ENCODE results near the gene RTKN2. TPM values are rescaled to one million over a fixed set of nuclear protein-coding genes. Genes with fewer than 3 reads are reported as not detected.

The RTKN2 gene
- total RNA-seq, 1 donor from 2014 or later, result 109 TPM

DNA sequence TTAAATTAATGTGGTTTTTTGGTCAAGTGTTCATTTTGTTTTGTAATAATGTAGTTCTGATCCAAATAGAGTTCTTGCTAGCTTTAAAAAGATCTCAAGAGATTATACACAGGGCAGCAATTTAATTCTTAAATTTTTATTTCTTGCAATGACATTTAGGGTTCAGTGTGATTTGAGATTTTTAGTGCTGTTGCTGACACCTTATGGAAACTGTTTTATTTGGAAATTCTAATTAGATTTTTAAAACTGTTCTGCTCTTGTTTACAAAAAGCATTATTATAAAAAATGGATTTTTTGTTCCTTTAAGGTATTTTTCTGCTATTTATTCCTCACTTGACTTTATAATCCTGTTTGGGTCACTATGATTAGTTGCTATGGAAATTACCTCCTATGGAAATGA is 72.1 kb downstream of the RTKN2 start:
- DNase-seq (no peak), ATAC-seq (no peak)
- Histone ChIP-seq H3K27ac (no peak overlapping the region), H3K4me1 (no peaks in the 10 kb centered on the region), H3K4me3 (no peak overlapping the region), H3K36me3 (no peaks in the 10 kb centered on the region), H3K9me3 (no peaks in the 10 kb centered on the region), H3K27me3 (ENCODE audit: low read depth) (no peaks in the 10 kb centered on the region)
- TF ChIP-seq CTCF (IDR thresholded peaks at IDR 0.05), result no peak
- intact Hi-C loops (cut with DNase I), result no loop called here

DNA sequence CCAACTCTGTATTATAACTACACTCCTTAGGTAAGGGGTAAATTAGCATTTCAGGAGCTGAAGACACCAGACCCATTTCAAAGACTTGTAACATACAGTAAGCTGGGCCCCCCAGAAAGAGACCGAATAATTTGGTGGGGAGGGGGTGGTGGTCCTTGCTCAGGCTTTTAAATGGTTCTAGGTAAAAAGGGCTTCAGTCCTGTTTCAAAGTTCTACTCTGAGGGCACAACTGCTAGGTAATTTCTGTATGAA is 73.0 kb downstream of the RTKN2 start:
- no peaks in the 10 kb centered on the region for H3K4me1 ChIP-seq
- no peak for ATAC-seq

DNA sequence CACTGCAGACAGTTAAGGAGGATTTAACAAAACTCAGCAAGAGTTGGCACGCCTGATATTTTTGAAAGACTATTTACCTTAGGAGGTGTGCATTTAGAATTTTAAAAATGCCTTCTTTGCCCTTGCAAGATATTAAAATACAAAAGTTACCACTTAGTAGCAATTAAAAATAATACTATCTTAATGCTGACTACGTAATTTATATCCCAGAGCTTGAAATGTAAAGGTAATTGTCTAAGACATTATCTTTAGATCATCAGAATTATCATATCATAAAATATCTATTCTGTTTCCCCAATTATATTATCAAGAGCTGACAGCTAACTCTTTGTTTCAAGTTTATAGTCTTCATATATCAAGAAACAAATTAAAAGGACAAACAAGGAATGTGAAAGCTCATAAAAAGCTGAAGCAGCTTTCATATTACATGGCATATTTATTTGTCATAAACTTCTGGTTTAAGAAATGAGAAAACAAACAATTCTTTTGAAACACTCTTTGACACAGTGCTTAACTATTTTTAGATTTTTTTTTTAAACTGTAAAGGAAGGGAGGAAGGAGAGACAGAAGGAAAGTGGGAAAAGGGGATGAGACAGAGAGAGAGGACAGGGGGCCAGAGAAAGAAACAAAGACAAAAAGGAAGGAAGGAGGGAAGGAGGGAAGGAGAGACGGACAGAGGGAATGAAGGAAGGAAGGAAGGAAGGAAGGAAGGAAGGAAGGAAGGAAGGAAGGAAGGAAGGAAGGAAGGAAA is 73.5 kb downstream of the RTKN2 start:
- no peak for DNase-seq
- Histone ChIP-seq H3K9me3 (no peaks in the 10 kb centered on the region), H3K36me3 (no peaks in the 10 kb centered on the region), H3K27me3 (ENCODE audit: low read depth) (no peaks in the 10 kb centered on the region), H3K4me3 (no peak overlapping the region), H3K27ac (no peak overlapping the region), H3K4me1 (no peaks in the 10 kb centered on the region)
- no peak for ATAC-seq
- TF ChIP-seq CTCF (IDR thresholded peaks at IDR 0.05), result no peak
- intact Hi-C loops (cut with DNase I), result no loop called here

More for the DNA sequence above, 73.0 kb downstream of the RTKN2 start:
- intact Hi-C loops (cut with DNase I), result no loop called here
- no peaks in the 10 kb centered on the region for H3K36me3 ChIP-seq
- TF ChIP-seq CTCF (IDR thresholded peaks at IDR 0.05), result no peak
- H3K4me3 ChIP-seq, result no peak overlapping the region
- H3K27ac ChIP-seq, result no peak overlapping the region
- DNase-seq, result no peak
- no peaks in the 10 kb centered on the region for H3K9me3 ChIP-seq
- no peaks in the 10 kb centered on the region for H3K27me3 ChIP-seq (ENCODE audit: low read depth)

DNA sequence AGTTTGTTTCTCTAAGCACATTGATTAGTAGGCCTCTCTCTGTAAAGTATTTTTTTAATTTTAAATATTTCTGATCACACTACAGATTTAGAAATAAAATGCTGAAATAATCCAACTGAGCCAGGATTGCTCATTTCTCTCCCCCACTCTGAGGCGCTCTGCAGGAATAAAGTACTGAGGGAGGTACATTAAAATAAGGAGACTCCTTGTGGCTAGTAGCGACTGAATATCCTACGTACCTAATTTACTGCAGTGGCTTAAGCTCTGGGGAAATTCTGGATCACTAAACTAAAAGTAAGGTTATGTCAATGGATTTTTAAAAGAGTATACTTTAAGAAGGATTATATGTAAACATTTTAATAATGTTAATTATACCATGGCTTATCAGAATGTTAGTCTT is 75.2 kb downstream of the RTKN2 start:
- TF ChIP-seq CTCF (IDR thresholded peaks at IDR 0.05), result no peak
- Histone ChIP-seq H3K4me1 (no peaks in the 10 kb centered on the region), H3K4me3 (no peak overlapping the region), H3K27me3 (ENCODE audit: low read depth) (no peaks in the 10 kb centered on the region), H3K9me3 (no peaks in the 10 kb centered on the region), H3K36me3 (no peaks in the 10 kb centered on the region), H3K27ac (no peak overlapping the region)
- DNase-seq, result no peak
- no peak for ATAC-seq
- intact Hi-C loops (cut with DNase I), result no loop called here

- H3K4me1 ChIP-seq, result no peaks in the 10 kb centered on the region
- intact Hi-C loops (cut with DNase I), result no loop called here
These were observed 79.5 kb downstream of the RTKN2 start for GRCh38 chr10:62189131-62189530.

More at GRCh38 chr10:62189131-62189530, 79.5 kb downstream of the RTKN2 start:
- no peak for DNase-seq
- no peak for ATAC-seq
- no peaks in the 10 kb centered on the region for H3K9me3 ChIP-seq
- TF ChIP-seq CTCF (IDR thresholded peaks at IDR 0.05), result no peak
- no peaks in the 10 kb centered on the region for H3K27me3 ChIP-seq (ENCODE audit: low read depth)
- H3K27ac ChIP-seq, result no peak overlapping the region
- H3K36me3 ChIP-seq, result no peaks in the 10 kb centered on the region
- no peak overlapping the region for H3K4me3 ChIP-seq

All from lower lobe of right lung (tissue), 2 donors.